ENCODE data around the gene EIF6. TPM values are rescaled to one million over a fixed set of nuclear protein-coding genes. Genes with fewer than 3 reads are reported as not detected.

EIF6 gene
- total RNA-seq, 2 experiments from 2014 or later, result 106 to 113 TPM

DNA sequence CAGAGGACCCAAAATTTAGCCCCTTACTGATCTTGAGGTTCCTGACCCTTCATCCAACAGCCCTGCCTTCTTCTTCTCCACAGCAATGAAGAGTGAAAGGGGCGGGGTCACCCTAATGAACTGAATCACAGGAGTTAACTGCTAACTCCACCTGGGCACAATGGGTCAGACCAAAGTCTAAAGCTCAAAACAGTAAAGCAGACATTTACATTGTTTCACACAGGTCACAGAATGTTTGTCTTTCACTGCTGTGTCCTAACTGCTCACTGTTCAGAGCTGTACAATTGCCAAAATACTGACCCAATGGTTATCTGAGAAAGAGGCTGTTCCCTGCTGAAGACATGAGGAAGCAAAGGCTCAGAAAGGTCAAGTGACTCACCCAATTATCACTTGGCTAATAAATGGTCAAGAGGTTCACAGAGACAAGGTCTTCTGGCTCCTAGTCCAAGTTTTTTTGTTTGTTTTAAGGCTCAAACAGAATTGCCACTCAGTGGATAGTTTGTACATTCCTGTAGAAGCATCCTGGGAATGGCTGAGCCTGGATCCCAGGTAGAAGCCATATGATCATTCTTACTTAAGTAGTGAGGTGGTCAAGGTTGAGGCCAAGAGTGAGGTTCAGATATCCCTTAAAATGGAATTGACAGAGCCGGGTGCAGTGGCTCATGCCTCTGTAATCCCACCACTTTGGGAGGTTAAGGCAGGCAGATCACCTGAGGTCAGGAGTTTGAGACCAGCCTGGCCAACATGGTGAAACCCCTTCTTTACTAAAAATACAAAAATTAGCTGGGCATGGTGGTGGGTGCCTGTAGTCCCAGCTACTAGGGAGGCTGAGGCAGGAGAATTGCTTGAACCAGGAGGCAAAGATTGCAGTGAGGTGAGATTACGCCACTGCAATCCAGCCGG, 42.8 kb upstream of the EIF6 start:
- ChIA-PET CTCF (ENCODE audit: unreplicated experiment) (no interaction called here), POLR2A (interaction anchor here (0.7 kb wide), 1 partner anchor 27 kb away, joined by 5 read pairs; no protein-coding TSS in a partner anchor)
- Histone ChIP-seq H3K27ac (ENCODE audit: low read depth, low read length, poor library complexity, severe bottlenecking) (no peak overlapping the region), H3K9me3 (ENCODE audit: low read length) (no peaks in the 10 kb centered on the region), H3K36me3 (ENCODE audit: insufficient read depth, low read length) (0 out of 2 replicates have a peak, but pooled peaks cover 5% of the 10 kb centered on the region), H4K20me1 (ENCODE audit: insufficient read depth, low read length) (no peaks in the 10 kb centered on the region), H3K4me2 (ENCODE audit: low read length) (no peak overlapping the region), H3K9me2 (ENCODE audit: insufficient read depth, low read length) (no peaks in the 10 kb centered on the region), H2AFZ (ENCODE audit: low read length) (no peak overlapping the region), H3K4me3 (ENCODE audit: low read depth, low read length, poor library complexity, severe bottlenecking) (no peak overlapping the region), H3K4me1 (ENCODE audit: insufficient read depth, low read length, poor library complexity, severe bottlenecking) (no peaks in the 10 kb centered on the region), H3K79me2 (ENCODE audit: insufficient read depth, low read depth, low read length) (no peaks in the 10 kb centered on the region)
- no peak for DNase-seq (ENCODE audit: low spot score)
- TF ChIP-seq EZH2phosphoT487 (IDR thresholded peaks at IDR 0.05; ENCODE audit: borderline replicate concordance, low read depth, low read length), result no peak
- TF ChIP-seq CTCF (conservative IDR thresholded peaks at IDR 0.05; ENCODE audit: low read length), result no peak
- intact Hi-C loops (cut with micrococcal nuclease; ENCODE audit: unreplicated experiment), result no loop called here
- no TSS peak for BruUV-seq (replicated peaks)

DNA sequence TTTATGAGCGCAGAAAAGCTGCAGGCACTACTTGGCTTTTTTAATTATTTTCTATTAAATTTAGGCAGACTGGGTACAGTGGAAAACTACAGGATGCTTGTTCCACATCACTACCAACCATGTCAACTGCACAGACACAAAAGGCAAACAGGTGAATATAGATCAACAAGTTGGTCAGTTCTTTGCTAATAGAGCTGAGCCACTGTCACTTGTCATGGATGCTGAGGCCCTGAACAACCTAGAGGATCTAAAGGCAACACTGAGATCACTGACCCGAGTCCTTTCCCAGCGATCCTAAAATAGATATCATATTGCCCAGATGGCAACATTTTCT, 42.1 kb upstream of the EIF6 start:
- no peak for DNase-seq (ENCODE audit: low spot score)
- TF ChIP-seq CTCF (conservative IDR thresholded peaks at IDR 0.05; ENCODE audit: low read length), result no peak
- no peak for TF ChIP-seq EZH2phosphoT487 (IDR thresholded peaks at IDR 0.05; ENCODE audit: borderline replicate concordance, low read depth, low read length)
- ChIA-PET CTCF (ENCODE audit: unreplicated experiment) (no interaction called here), POLR2A (no interaction called here)
- Histone ChIP-seq H3K4me3 (ENCODE audit: low read depth, low read length, poor library complexity, severe bottlenecking) (no peak overlapping the region), H3K79me2 (ENCODE audit: insufficient read depth, low read depth, low read length) (no peaks in the 10 kb centered on the region), H2AFZ (ENCODE audit: low read length) (no peak overlapping the region), H3K4me2 (ENCODE audit: low read length) (no peak overlapping the region), H3K4me1 (ENCODE audit: insufficient read depth, low read length, poor library complexity, severe bottlenecking) (no peaks in the 10 kb centered on the region), H3K27ac (ENCODE audit: low read depth, low read length, poor library complexity, severe bottlenecking) (no peak overlapping the region), H3K9me2 (ENCODE audit: insufficient read depth, low read length) (no peaks in the 10 kb centered on the region), H3K9me3 (ENCODE audit: low read length) (no peaks in the 10 kb centered on the region), H4K20me1 (ENCODE audit: insufficient read depth, low read length) (no peaks in the 10 kb centered on the region), H3K36me3 (ENCODE audit: insufficient read depth, low read length) (0 out of 2 replicates have a peak, but pooled peaks cover 5% of the 10 kb centered on the region)
- no TSS peak for BruUV-seq (replicated peaks)
- intact Hi-C loops (cut with micrococcal nuclease; ENCODE audit: unreplicated experiment), result no loop called here
